GM19467 (cell line): ENCODE measurements around the gene TMEM258.

Experiments used
- ATAC-seq: cut with Tn5 transposase; IDR thresholded peaks from one replicate; pipeline ENCODE4 v1.9.1; 2021; ENCODE audit warnings: mild to moderate bottlenecking, moderate library complexity; ENCODE audit not compliant: unreplicated experiment

TMEM258 gene

DNA sequence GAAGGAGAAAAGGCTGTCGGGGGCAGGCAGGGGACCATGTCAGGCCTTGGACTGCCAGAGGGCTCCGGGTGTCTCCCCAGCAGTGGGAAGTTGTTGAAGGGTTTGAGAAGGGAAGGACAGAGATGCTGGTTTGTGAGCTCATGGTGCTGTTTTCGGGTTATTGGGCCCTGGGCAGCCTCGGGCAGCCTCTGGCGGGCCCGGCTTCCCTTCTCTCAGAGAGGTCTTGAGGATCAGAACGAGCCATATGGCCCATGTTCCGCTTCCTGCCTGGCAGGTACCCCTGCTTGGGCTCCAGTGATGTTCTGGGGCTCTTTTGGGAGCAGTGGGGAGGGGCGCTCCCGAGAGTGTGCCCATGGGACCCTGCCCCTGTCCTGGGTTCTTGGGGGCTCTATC is 30.2 kb downstream of the TMEM258 start:
- ATAC-seq = no peak

GRCh38 chr11:61761440-61762222 is 30.8 kb downstream of the TMEM258 start:
- ATAC-seq = no peak

- no peak for ATAC-seq
These were observed 31.5 kb downstream of the TMEM258 start for GRCh38 chr11:61760946-61761345.

- ATAC-seq = no peak
These were observed 35.1 kb downstream of the TMEM258 start for GRCh38 chr11:61757213-61757862.

GRCh38 chr11:61756452-61757212 is 35.8 kb downstream of the TMEM258 start:
- no peak for ATAC-seq

GRCh38 chr11:61756147-61756451 is 36.3 kb downstream of the TMEM258 start:
- no peak for ATAC-seq

DNA sequence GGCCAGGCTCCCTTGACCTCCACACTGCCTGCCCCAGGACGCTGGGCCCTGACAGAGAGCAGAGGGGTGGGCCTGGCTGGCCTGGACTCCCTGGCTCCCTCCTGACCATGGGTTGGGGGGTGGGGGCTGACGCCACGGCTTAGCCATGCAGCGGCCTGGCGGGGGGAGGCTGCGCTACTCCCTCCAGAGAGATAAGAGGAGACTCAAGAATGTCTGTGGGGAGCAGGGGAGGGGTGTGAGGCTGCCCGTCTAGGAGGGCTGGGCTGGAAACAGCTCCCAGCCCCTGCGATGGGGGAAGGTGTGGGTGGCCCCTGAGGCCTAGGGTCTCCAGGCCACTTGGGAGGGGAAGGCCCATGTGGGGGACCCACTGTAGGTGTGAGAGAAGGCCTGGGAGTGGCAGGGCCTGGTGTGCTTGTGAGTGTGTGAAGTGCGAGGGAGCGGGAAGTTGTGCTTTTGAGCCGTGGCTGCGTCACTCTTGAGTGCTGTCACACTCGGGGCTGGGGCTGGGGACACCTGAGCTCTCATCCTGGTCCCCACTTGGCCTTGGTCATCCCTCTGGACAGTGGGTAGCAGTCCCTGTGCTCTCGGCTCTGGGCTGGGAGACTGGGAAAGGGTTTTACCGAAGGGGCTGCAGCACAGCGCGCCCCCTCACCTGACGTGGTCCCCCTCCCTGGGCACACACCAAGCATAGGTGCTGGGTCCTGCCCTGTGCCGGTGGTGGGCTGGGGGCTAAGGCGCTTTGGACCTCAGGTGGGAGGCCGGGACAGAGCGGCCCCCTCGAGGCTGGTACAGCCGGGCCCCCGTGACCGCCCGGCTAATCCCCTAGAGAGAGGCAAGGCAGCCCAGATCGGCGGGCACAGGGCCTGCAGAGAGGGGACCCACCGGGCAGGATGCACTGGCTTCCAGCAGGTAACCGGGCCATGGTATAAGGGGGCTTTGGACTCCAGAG is 37.6 kb downstream of the TMEM258 start:
- ATAC-seq = no peak

DNA sequence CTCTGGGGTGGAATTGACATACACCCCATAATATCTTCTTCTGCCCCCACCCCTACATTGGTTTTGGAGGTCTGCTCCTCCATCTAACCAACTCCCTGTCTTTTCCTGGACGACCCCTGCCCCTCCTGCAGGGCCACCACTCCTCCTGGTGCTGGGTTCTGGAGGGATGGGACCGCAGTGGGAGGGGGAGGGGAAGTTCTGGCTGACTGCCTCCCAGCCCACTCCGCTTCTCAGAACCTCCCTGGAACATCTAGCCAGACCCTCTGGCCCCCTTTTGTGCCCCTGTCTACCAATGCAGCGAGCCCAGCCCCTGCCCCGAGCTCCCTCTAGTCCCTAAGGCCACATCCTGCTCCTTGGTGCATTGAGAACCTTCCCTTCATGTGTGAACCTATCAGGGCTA is 38.7 kb downstream of the TMEM258 start:
- ATAC-seq = no peak

DNA sequence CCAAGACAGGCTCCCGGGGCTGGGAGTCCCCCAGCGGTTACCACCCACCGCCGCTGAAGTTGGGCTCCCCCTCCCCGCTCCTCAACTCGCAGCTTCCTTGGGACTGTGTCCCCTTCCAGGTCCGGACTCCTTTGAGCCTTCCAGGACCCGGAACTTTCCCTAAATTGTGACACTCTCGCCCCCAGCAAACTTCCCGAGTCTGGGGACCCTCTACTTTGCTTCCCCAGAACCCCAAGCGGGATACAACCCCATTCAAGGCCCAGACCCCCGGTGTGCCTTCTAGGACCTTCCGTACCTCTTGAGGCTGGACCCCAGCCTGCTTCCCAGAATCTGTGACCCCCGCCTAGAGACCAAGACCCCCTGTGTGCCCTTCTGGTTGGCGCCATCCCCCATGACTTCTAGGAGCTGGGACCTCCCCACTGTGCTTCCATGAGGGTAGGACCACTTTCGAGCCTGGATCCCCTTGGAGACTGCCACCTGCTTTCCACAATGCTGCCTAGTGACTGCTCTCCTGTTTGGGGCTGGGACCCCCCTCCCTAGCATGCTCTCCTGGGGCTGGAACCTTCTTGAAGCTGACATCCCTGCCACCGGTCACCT is 39.4 kb downstream of the TMEM258 start:
- no peak for ATAC-seq

DNA sequence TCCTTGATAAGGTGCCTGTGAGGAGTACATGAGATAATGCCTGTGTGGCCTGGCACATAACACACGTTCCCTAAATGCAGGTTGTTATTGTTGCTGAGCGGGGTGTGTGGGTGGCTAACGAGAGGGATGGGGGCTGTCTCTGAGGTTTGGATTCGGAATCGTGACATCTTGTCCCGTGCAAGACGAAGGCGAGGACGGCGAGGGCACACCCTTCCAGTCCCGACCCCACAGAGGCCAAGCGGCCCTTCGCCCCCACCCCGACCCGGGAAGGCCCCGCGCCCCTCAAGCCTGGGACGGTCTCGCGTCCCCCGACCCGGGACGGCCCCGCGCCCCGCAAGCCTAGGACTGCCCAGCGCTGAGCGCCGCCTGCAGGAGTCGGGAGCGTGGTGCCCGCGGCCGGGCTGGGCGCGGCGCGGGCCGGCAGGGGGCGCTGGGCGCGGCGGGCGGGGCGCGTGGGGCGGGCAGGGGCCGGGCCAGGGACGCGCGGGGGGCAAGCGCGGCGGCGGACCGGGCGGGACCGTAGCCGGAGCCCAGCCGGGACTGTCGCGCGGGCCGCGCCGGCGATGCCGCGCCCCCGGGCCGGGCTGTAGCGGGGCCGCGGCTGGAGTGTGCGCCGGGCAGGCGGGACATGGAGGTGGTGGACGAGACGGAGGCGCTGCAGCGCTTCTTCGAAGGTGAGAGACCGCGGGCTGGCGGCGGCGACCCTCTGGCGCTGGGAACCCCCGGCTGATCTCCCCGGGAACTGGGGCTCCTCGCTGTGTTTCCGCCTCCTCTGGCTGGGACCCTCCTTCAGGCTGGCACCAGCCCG is 40.1 kb downstream of the TMEM258 start, which contains the start of gene MYRF:
Gene MYRF (plus strand): TSS at position 520 of the 808 bp plus-strand sequence. CDS start 109 bp downstream, at position 629.
- ATAC-seq = no peak

DNA sequence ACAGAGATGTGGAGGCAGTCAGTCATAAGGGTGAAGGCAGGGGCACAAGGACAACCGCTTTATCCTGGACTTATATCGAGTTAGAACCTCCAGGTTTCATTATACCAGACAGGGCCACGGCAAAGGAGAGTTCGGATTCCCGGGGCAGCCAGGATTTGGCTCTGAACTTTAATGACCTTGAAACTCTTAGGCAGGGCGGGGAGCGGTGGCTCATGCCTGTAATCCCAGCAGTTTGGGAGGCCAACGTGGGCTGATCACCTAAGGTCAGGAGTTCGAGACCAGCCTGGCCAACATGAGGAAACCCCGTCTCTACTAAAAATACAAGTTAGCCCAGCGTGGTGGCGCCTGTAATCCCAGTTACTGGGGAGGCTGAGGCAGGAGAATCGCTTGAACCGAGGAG is 41.0 kb downstream of the TMEM258 start:
- ATAC-seq = no peak

DNA sequence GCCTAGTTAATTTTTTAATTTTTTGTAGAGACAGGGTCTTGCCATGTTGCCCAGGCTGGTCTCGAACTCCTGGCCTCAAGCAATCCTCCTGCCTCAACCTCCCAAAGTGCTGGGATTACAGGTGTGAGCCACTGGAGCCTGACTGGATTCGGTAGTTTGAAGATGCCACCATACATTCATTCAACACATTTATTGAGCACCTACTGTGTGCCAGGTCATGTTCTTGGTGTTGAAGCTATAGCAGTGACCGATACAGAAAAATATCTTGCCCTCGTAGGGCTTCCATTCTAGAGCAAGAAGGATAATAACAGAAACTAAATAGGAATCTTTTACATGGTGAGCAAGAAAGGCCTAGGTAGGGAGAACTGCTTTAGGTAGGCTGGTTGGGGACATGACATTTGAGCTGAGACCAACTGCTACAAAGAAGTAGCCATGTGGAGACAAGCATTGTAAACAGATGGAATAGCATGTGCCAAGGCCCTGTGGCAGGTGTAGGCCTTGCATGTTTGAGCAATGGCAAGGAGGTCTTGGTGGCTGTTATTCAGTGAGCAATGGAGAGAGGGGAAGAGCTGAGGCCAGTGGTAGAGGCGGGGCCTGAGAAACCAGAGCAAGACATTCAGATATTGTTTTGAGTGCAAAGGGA is 41.6 kb downstream of the TMEM258 start:
- ATAC-seq = no peak

GRCh38 chr11:61749591-61750217 is 42.7 kb downstream of the TMEM258 start:
- no peak for ATAC-seq

DNA sequence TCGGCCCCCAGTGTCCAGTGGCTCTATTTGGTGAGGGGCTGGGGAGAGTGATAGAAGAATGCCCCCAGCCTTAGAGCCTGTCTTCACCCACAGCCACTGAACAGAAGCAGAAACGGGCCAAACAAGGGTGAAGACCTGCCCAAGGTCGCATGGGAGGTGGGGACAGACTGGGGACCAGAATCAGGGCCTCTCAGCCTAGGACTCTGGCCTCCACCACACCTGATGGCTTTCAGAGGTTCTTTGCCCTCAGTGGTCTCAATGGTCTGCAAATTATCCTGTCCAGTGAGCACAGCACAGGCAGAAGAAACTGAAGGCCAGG is 44.5 kb downstream of the TMEM258 start:
- ATAC-seq = no peak

GRCh38 chr11:61747192-61747966 is 45.0 kb downstream of the TMEM258 start:
- ATAC-seq = no peak

DNA sequence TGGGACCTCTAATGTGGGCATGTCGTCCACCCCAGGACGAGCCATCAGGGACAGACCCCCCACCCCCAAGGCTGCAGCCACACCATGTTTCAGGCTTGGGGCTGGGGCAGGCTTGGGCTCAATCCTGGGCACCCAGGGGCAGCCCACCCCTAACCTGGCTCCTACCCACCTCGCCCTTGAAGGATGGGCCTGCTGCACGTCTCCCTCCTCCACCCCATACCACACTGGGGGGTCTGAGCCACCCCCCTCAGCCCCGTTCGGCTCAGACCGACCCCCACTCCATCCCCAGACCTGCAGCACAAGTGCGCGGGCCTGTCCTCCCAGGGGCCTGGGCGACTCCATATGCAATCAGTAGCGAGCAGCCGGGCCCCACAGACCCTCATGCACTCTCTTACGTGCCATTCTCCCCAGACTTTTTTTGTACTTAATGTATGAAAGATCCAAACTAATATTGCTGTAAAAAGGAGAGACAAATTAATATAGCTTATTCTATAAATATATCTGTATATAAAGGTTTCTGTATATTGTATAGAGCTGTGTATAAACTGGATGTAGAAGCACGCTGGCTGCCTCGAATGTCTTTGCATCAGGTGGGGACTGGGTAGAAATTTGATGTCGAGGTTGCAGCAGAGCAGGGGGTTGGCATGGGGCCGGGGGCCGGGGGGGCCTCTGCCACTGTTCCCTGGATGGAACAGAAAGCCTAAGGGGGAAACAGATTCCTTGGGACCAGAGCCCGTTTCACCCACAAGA is 45.8 kb downstream of the TMEM258 start:
- no peak for ATAC-seq

- no peak for ATAC-seq
These were observed 46.5 kb downstream of the TMEM258 start for GRCh38 chr11:61745781-61746441.
